HG03135 (cell line): ENCODE measurements around the gene DDX10.
"Not testable (repeated sequence)": the region's sequence is repeated elsewhere in the genome, so short reads cannot be mapped to it uniquely, and the experiment has no call there.

Source experiments
- ATAC-seq: cut with Tn5 transposase; IDR thresholded peaks from one replicate; pipeline ENCODE4 v1.9.1; 2021; ENCODE audit warnings: mild to moderate bottlenecking, moderate library complexity; ENCODE audit not compliant: unreplicated experiment

DDX10 gene

GRCh38 chr11:108813086-108813485 lies 148.2 kb downstream of the DDX10 start:
- ATAC-seq = no peak

- no peak for ATAC-seq
Observed at GRCh38 chr11:108817976-108818375, 153.1 kb downstream of the DDX10 start.

GRCh38 chr11:108818971-108819370 lies 154.1 kb downstream of the DDX10 start:
- ATAC-seq = no peak

GRCh38 chr11:108819957-108820356 lies 155.1 kb downstream of the DDX10 start:
- no peak for ATAC-seq

- ATAC-seq = not testable (repeated sequence)
Observed at GRCh38 chr11:108823960-108824359, 159.1 kb downstream of the DDX10 start.

- ATAC-seq = no peak
Observed at GRCh38 chr11:108824545-108824944, 159.7 kb downstream of the DDX10 start.

DNA sequence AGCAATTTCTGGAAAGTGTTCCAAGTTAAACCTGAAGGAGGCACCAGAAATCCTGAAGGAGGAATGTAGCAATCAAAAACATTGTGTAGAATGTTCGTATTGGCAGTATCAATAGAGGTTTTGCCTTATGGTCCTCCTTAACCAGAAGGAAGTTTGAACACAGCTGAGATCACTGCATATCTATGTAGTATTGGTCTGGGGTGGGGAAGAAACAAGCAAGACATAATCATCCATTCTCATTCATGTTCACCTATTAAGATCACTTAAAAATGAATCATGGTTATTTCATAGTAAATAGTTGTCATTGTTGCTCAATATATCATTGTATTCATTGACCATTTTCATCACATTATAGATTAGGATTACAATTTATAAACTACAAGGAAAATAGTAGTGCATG lies 160.5 kb downstream of the DDX10 start:
- no peak for ATAC-seq

GRCh38 chr11:108826136-108826535 lies 161.3 kb downstream of the DDX10 start:
- ATAC-seq = no peak

GRCh38 chr11:108835624-108836023 lies 170.8 kb downstream of the DDX10 start:
- no peak for ATAC-seq

DNA sequence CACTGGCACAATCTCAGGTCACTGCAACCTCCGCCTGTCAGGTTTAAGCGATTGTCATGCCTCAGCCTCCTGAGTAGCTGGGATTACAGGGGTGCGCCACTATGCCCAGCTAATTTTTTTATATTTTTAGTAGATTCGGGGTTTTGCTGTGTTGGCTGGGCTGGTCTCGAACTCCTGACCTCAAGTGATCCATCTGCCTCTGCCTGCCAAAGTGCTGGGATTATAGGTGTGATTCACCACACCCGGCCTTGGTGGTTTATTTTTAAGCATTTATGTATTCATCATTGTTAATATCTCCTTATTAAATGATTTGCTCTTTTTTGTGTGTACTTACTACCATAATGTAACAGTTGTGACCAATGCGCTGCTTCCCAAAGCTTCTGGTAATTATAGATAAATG lies 171.7 kb downstream of the DDX10 start:
- ATAC-seq = no peak

- ATAC-seq = no peak
Observed at GRCh38 chr11:108838102-108838791, 173.4 kb downstream of the DDX10 start.

- ATAC-seq = no peak
Observed at GRCh38 chr11:108838792-108839105, 173.9 kb downstream of the DDX10 start.

DNA sequence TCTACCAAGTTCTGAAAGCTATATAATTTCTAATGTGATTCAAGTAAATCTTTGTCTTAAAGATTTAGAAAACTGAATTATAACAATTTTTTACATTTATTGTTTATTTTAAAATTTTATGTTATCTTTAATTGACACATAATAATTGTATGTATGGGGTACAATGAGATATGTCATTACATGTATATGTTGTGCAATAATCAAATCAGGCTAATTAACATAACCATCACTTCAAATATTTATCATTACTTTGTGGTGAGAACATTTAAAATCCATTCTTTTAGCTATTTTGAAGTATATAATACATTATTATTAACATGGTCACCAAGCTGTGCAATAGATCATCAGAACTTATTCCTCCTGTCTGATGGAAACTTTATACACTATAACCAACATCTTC lies 181.1 kb downstream of the DDX10 start:
- ATAC-seq = no peak

DNA sequence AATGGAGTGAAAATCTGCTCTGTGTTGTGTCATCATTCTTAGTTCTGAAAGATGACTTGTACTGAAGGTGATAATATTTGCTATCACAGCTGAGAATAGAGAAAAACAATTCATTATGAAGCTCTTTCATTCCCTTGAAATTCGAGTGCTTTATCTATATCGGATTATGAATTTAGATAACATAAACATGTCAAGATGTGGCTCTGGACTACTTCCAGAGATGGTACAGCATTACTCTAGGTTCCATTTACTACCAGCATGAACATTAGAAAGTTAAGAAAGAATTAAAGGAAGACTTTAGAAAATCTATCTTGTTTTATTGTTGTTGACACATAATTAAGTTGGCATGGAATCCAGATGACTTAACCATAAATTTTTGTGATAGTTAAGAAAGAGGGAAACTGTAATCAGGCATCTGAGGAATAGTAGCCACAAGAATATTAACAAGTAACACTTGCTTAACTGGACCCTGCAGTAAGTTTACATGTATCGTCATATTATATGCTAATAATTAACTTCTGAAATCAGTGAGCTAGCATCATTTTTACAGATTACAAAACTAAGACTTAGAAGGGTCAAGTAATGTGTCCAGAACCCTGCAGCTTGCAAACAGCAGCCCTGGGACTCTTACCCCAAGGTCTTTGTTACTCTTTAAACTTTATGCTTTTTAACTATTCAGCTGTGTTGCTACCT lies 182.6 kb downstream of the DDX10 start:
- ATAC-seq = no peak

GRCh38 chr11:108851781-108852180 lies 186.9 kb downstream of the DDX10 start:
- no peak for ATAC-seq

GRCh38 chr11:108852701-108853100 lies 187.8 kb downstream of the DDX10 start:
- ATAC-seq = no peak

DNA sequence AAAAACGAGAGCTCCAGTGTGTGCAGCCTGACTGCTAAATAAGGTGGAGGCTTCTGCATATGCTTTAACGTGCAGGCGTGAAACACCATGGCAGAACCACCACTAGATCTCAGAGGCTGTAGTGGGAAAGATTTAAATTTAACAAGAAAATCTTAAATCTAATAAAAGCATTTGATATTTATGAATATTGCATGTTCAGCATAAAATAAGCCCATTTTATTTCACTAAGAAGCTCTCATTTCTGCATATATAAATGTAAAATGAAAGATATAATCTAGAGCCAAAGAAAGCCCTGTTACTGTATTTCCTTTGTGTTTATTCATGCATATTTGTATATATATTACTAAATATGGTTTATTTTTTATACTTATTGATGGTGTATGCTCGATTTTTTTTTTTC lies 188.3 kb downstream of the DDX10 start:
- no peak for ATAC-seq

GRCh38 chr11:108853864-108854263 lies 189.0 kb downstream of the DDX10 start:
- ATAC-seq = peak; percentile 51

- peak; percentile 94 for ATAC-seq
Observed at GRCh38 chr11:108854346-108854745, 189.5 kb downstream of the DDX10 start.

GRCh38 chr11:108857382-108857781 lies 192.5 kb downstream of the DDX10 start:
- no peak for ATAC-seq

GRCh38 chr11:108858622-108859021 lies 193.8 kb downstream of the DDX10 start:
- no peak for ATAC-seq

GRCh38 chr11:108859510-108859909 lies 194.6 kb downstream of the DDX10 start:
- no peak for ATAC-seq

DNA sequence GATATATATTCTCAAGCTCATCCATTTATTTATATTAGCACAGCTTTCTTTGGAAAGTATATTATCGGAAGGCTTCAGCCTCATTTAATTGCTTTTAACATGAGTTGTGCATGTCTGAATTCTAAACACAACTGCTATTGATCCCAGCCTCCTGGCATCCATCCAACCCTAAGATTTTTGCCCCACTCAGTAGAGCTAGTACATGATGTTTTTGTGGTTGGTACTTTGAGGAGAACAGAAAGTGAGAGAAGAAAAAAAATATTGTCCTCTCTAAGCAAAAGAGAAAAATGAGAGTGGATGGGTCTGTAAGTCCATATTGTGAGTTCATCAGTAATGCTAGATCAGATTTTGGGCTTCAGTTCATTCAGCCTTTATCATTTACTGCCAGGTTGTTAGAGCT lies 198.7 kb downstream of the DDX10 start:
- no peak for ATAC-seq
